Superior temporal gyrus (tissue), 1 donor: ENCODE measurements around the gene EFNA3.
A peak's percentile ranks its signal among the peaks of the same experiment; 100 is the strongest.

ENCODE experiments used
- DNase-seq: peaks from one replicate; pipeline ENCODE4 v3.0.0-alpha.2; 2016; ENCODE audit errors: extremely low spot score

The EFNA3 gene

GRCh38 chr1:155048449-155049334 is 29.9 kb upstream of the EFNA3 start:
- DNase-seq, result no peak

- DNase-seq, result peak; percentile 17
Observed at GRCh38 chr1:155049651-155050559, 28.7 kb upstream of the EFNA3 start.

GRCh38 chr1:155050560-155051341 is 27.9 kb upstream of the EFNA3 start, which contains the start of gene ADAM15:
Gene ADAM15 (plus strand): TSS chr1:155051316. CDS start chr1:155051387, 71 bp downstream.
- peak; percentile 78 for DNase-seq

- DNase-seq, result no peak
Observed at GRCh38 chr1:155051342-155051776, 27.3 kb upstream of the EFNA3 start.

GRCh38 chr1:155051777-155052398 is 26.7 kb upstream of the EFNA3 start:
- DNase-seq, result peak; percentile 37

GRCh38 chr1:155052439-155053395 is 25.9 kb upstream of the EFNA3 start:
- no peak for DNase-seq

- DNase-seq, result no peak
Observed at GRCh38 chr1:155053531-155054105, 25.0 kb upstream of the EFNA3 start.

GRCh38 chr1:155057104-155057503 is 21.5 kb upstream of the EFNA3 start:
- no peak for DNase-seq

- no peak for DNase-seq
Observed at GRCh38 chr1:155057788-155058211, 20.8 kb upstream of the EFNA3 start.

- no peak for DNase-seq
Observed at GRCh38 chr1:155060736-155061135, 17.9 kb upstream of the EFNA3 start.

GRCh38 chr1:155061381-155062150 is 17.1 kb upstream of the EFNA3 start:
- DNase-seq, result peak; percentile 86

- no peak for DNase-seq
Observed at GRCh38 chr1:155062151-155062686, 16.4 kb upstream of the EFNA3 start.

- DNase-seq, result no peak
Observed at GRCh38 chr1:155062702-155063411, 15.8 kb upstream of the EFNA3 start.

GRCh38 chr1:155063550-155064110 is 15.0 kb upstream of the EFNA3 start, which contains the start of gene EFNA4:
Gene EFNA4 (plus strand): TSS chr1:155063740. CDS start chr1:155063824, 84 bp downstream.
- DNase-seq, result peak; percentile 43

- no peak for DNase-seq
Observed at GRCh38 chr1:155064111-155064831, 14.4 kb upstream of the EFNA3 start.

GRCh38 chr1:155064832-155065429 is 13.7 kb upstream of the EFNA3 start:
- DNase-seq, result no peak
